ENCODE data around the gene FAM110C.
"Not testable (repeated sequence)": the region's sequence is repeated elsewhere in the genome, so short reads cannot be mapped to it uniquely, and the experiment has no call there.

Gene FAM110C

DNA sequence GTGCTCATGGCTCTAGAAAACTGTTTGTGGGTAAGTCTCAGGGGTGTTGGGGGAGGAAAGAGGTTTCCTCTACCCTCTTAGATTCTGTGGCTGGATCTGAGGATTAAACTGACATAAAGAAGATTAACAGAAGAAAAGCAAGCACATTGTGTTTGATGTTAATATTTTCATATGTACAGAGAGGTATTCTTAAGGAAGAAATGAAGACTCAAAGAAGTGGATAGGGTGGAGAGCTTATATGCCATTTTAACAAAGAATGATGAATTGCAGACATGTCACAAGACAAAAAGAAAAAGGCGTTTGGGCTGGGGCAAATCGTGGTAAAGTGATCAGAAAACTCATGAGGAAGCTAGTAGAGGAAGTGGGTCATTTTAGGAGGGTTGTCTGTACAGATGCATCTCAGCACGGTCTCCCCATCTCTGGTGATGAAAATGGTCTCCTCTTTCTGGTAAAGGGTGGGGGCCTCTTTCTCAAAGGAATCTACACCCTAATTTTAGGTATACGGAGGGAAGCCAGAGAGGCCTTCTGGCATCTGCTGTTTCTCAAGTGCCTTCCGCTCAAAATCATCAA lies 17.8 kb downstream of the FAM110C start:
- WGBS, 2 experiments = 92 to 95% methylated on average over 5 of the region's 5 CpGs
- no peak overlapping the region for H3K4me3 ChIP-seq (ENCODE audit: insufficient read depth, low read depth, low read length)
- no peak overlapping the region for H3K27ac ChIP-seq (ENCODE audit: insufficient read depth, low read depth, low read length, poor library complexity, severe bottlenecking)
- H3K27me3 ChIP-seq (ENCODE audit: control insufficient read depth, insufficient read depth, low read length, poor library complexity, severe bottlenecking) = no peaks in the 10 kb centered on the region
- H3K9me3 ChIP-seq (ENCODE audit: control insufficient read depth, low read length) = no peaks in the 10 kb centered on the region
- H3K36me3 ChIP-seq (ENCODE audit: control insufficient read depth, insufficient read depth, low read length) = no peaks in the 10 kb centered on the region
- H3K4me1 ChIP-seq (ENCODE audit: control insufficient read depth, insufficient read depth, low read length) = no peaks in the 10 kb centered on the region

DNA sequence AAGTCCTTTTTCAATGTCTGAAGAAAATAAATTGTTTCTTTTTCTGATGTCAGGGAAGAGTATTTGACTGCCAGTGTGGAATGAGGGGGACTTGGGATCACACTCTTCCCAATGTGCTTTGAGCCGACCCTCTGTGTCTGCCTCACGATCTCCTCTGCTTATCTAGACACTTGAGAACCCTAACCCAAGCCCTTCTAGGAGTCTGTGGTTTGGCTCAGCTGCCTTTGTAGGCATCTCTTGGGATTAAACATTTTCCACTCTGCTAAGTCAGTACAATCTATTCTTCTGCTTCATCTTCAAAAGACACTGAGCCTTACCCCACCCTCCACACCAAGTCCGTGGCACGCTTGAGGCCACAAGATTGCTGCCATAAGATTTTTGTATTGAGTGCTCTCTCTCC lies 19.4 kb downstream of the FAM110C start:
- H3K4me3 ChIP-seq (ENCODE audit: insufficient read depth, low read depth, low read length) = no peak overlapping the region
- WGBS, 2 experiments = 90 to 95% methylated on average over 4 of the region's 4 CpGs
- no peaks in the 10 kb centered on the region for H3K4me1 ChIP-seq (ENCODE audit: control insufficient read depth, insufficient read depth, low read length)
- H3K9me3 ChIP-seq (ENCODE audit: control insufficient read depth, low read length) = no peaks in the 10 kb centered on the region
- no peaks in the 10 kb centered on the region for H3K27me3 ChIP-seq (ENCODE audit: control insufficient read depth, insufficient read depth, low read length, poor library complexity, severe bottlenecking)
- H3K27ac ChIP-seq (ENCODE audit: insufficient read depth, low read depth, low read length, poor library complexity, severe bottlenecking) = no peak overlapping the region
- no peaks in the 10 kb centered on the region for H3K36me3 ChIP-seq (ENCODE audit: control insufficient read depth, insufficient read depth, low read length)

GRCh38 chr2:25543-25942 lies 20.8 kb downstream of the FAM110C start:
- no peaks in the 10 kb centered on the region for H3K27me3 ChIP-seq (ENCODE audit: control insufficient read depth, insufficient read depth, low read length, poor library complexity, severe bottlenecking)
- no peaks in the 10 kb centered on the region for H3K36me3 ChIP-seq (ENCODE audit: control insufficient read depth, insufficient read depth, low read length)
- 83 to 96% methylated on average over 4 of the region's 4 CpGs for WGBS, 2 experiments
- H3K9me3 ChIP-seq (ENCODE audit: control insufficient read depth, low read length) = no peaks in the 10 kb centered on the region
- H3K4me3 ChIP-seq (ENCODE audit: insufficient read depth, low read depth, low read length) = no peak overlapping the region
- H3K27ac ChIP-seq (ENCODE audit: insufficient read depth, low read depth, low read length, poor library complexity, severe bottlenecking) = no peak overlapping the region
- no peaks in the 10 kb centered on the region for H3K4me1 ChIP-seq (ENCODE audit: control insufficient read depth, insufficient read depth, low read length)

DNA sequence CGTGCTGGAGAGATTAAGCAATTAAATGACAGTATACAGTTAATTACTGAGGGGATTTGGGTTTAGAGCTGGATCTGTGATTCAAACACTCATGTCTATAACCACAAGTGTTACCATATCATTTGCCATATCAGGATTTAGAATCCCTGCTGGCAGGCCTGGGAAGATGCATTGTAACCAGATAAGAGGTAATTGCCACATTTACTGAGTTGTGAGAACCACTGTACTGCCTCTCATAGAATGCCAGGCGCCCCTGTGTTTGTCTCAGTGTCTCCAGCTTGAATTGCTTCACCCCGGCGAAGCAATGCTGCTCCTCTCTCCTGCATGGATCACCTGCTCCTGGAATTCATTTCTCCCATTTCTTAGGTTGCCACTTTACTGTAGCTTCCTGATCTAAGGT lies 21.7 kb downstream of the FAM110C start:
- not testable (repeated sequence) for H3K4me1 ChIP-seq (ENCODE audit: control insufficient read depth, insufficient read depth, low read length); H3K27me3 ChIP-seq (ENCODE audit: control insufficient read depth, insufficient read depth, low read length, poor library complexity, severe bottlenecking); H3K9me3 ChIP-seq (ENCODE audit: control insufficient read depth, low read length); H3K36me3 ChIP-seq (ENCODE audit: control insufficient read depth, insufficient read depth, low read length); H3K27ac ChIP-seq (ENCODE audit: insufficient read depth, low read depth, low read length, poor library complexity, severe bottlenecking); H3K4me3 ChIP-seq (ENCODE audit: insufficient read depth, low read depth, low read length)
- 91 to 93% methylated on average over 3 of the region's 4 CpGs for WGBS, 2 experiments

- Histone ChIP-seq H3K4me1 (ENCODE audit: control insufficient read depth, insufficient read depth, low read length) (no peaks in the 10 kb centered on the region), H3K36me3 (ENCODE audit: control insufficient read depth, insufficient read depth, low read length) (no peaks in the 10 kb centered on the region), H3K27ac (ENCODE audit: insufficient read depth, low read depth, low read length, poor library complexity, severe bottlenecking) (no peak overlapping the region), H3K4me3 (ENCODE audit: insufficient read depth, low read depth, low read length) (no peak overlapping the region), H3K27me3 (ENCODE audit: control insufficient read depth, insufficient read depth, low read length, poor library complexity, severe bottlenecking) (no peaks in the 10 kb centered on the region), H3K9me3 (ENCODE audit: control insufficient read depth, low read length) (no peaks in the 10 kb centered on the region)
These were observed 22.2 kb downstream of the FAM110C start for GRCh38 chr2:24107-24506.

GRCh38 chr2:23283-23682 lies 23.0 kb downstream of the FAM110C start:
- 100% methylated on average over 1 of the region's 1 CpG for WGBS, 2 experiments
- H3K9me3 ChIP-seq (ENCODE audit: control insufficient read depth, low read length) = no peaks in the 10 kb centered on the region

DNA sequence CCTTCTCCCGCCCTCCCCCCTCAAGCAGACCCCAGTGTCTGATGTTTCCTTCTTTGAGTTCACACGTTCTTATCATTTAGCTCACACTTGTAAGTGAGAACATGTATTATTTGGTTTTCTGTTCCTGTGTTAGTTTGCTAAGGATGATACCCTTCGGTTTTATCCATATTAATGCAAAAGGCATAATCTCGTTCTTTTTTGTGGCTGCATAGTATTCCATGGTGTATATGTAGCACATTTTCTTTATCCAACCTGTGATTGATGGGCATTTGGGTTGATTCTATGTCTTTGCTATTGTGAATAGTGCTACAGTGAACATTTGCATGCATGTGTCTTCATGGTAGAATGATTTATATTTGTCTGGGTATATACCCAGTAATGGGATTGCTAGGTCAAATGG lies 24.1 kb downstream of the FAM110C start:
- H3K9me3 ChIP-seq (ENCODE audit: control insufficient read depth, low read length); H3K36me3 ChIP-seq (ENCODE audit: control insufficient read depth, insufficient read depth, low read length): not testable (repeated sequence)
- WGBS, 2 experiments = 86 to 92% methylated on average over 3 to 4 of the region's 4 CpGs

More at GRCh38 chr2:23283-23682, 23.0 kb downstream of the FAM110C start:
- H3K4me3 ChIP-seq (ENCODE audit: insufficient read depth, low read depth, low read length) = no peak overlapping the region
- no peak overlapping the region for H3K27ac ChIP-seq (ENCODE audit: insufficient read depth, low read depth, low read length, poor library complexity, severe bottlenecking)
- H3K27me3 ChIP-seq (ENCODE audit: control insufficient read depth, insufficient read depth, low read length, poor library complexity, severe bottlenecking) = no peaks in the 10 kb centered on the region
- no peaks in the 10 kb centered on the region for H3K4me1 ChIP-seq (ENCODE audit: control insufficient read depth, insufficient read depth, low read length)
- no peaks in the 10 kb centered on the region for H3K36me3 ChIP-seq (ENCODE audit: control insufficient read depth, insufficient read depth, low read length)

GRCh38 chr2:20259-20658 lies 26.0 kb downstream of the FAM110C start:
- not testable (repeated sequence) for H3K9me3 ChIP-seq (ENCODE audit: control insufficient read depth, low read length); H3K36me3 ChIP-seq (ENCODE audit: control insufficient read depth, insufficient read depth, low read length); H3K27me3 ChIP-seq (ENCODE audit: control insufficient read depth, insufficient read depth, low read length, poor library complexity, severe bottlenecking); H3K27ac ChIP-seq (ENCODE audit: insufficient read depth, low read depth, low read length, poor library complexity, severe bottlenecking); H3K4me1 ChIP-seq (ENCODE audit: control insufficient read depth, insufficient read depth, low read length); H3K4me3 ChIP-seq (ENCODE audit: insufficient read depth, low read depth, low read length)
- WGBS, 2 experiments = 86 to 88% methylated on average over 3 to 4 of the region's 4 CpGs

More for the DNA sequence above, 24.1 kb downstream of the FAM110C start:
- H3K4me1 ChIP-seq (ENCODE audit: control insufficient read depth, insufficient read depth, low read length); H3K27me3 ChIP-seq (ENCODE audit: control insufficient read depth, insufficient read depth, low read length, poor library complexity, severe bottlenecking); H3K4me3 ChIP-seq (ENCODE audit: insufficient read depth, low read depth, low read length); H3K27ac ChIP-seq (ENCODE audit: insufficient read depth, low read depth, low read length, poor library complexity, severe bottlenecking): not testable (repeated sequence)

DNA sequence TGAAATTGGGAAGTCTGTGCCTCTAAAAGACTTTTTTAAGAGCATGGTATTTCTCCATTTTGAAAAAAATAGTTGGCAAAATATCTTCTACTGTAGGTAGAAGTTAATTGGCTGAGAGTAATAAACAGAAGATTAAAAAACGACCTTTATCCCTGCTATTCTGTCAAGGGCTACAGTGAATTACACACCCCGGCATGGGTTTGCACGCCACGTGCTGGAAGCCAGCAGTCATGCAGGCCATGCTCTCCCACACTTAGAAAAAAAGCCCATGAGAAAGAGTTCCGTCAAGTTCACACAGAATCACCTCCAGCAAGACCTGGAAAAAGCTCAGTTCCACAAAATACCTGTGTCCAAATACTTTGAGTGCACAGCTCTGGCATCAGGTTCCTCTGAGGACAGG lies 26.8 kb downstream of the FAM110C start:
- Histone ChIP-seq H3K4me1 (ENCODE audit: control insufficient read depth, insufficient read depth, low read length) (no peaks in the 10 kb centered on the region), H3K9me3 (ENCODE audit: control insufficient read depth, low read length) (no peaks in the 10 kb centered on the region), H3K27ac (ENCODE audit: insufficient read depth, low read depth, low read length, poor library complexity, severe bottlenecking) (no peak overlapping the region), H3K4me3 (ENCODE audit: insufficient read depth, low read depth, low read length) (no peak overlapping the region), H3K36me3 (ENCODE audit: control insufficient read depth, insufficient read depth, low read length) (no peaks in the 10 kb centered on the region), H3K27me3 (ENCODE audit: control insufficient read depth, insufficient read depth, low read length, poor library complexity, severe bottlenecking) (no peaks in the 10 kb centered on the region)
- WGBS, 2 experiments = 90 to 91% methylated on average over 5 of the region's 5 CpGs

GRCh38 chr2:18402-19271 lies 27.7 kb downstream of the FAM110C start:
- Histone ChIP-seq H3K27ac (ENCODE audit: insufficient read depth, low read depth, low read length, poor library complexity, severe bottlenecking) (no peak overlapping the region), H3K4me3 (ENCODE audit: insufficient read depth, low read depth, low read length) (no peak overlapping the region), H3K36me3 (ENCODE audit: control insufficient read depth, insufficient read depth, low read length) (no peaks in the 10 kb centered on the region), H3K4me1 (ENCODE audit: control insufficient read depth, insufficient read depth, low read length) (no peaks in the 10 kb centered on the region), H3K27me3 (ENCODE audit: control insufficient read depth, insufficient read depth, low read length, poor library complexity, severe bottlenecking) (no peaks in the 10 kb centered on the region), H3K9me3 (ENCODE audit: control insufficient read depth, low read length) (no peaks in the 10 kb centered on the region)
- 86 to 87% methylated on average over 14 of the region's 14 CpGs for WGBS, 2 experiments
